HG03175 (cell line): Measurements from ENCODE around the gene GP2.
"Not testable (repeated sequence)": the region's sequence is repeated elsewhere in the genome, so short reads cannot be mapped to it uniquely, and the experiment has no call there.

ENCODE experiments used
- ATAC-seq: cut with Tn5 transposase; IDR thresholded peaks from one replicate; pipeline ENCODE4 v1.9.1; 2021; ENCODE audit warnings: mild to moderate bottlenecking, moderate library complexity; ENCODE audit not compliant: unreplicated experiment

The GP2 gene

GRCh38 chr16:20326321-20326720 lies 992 bp downstream of the GP2 start:
- no peak for ATAC-seq

- no peak for ATAC-seq
Observed at GRCh38 chr16:20325005-20325404, 2.3 kb downstream of the GP2 start.

- no peak for ATAC-seq
Observed at GRCh38 chr16:20323591-20324117, 3.7 kb downstream of the GP2 start.

GRCh38 chr16:20322696-20323095 lies 4.6 kb downstream of the GP2 start:
- no peak for ATAC-seq

- ATAC-seq, result no peak
Observed at GRCh38 chr16:20321671-20322070, 5.6 kb downstream of the GP2 start.

GRCh38 chr16:20321051-20321450 lies 6.3 kb downstream of the GP2 start:
- not testable (repeated sequence) for ATAC-seq

- ATAC-seq, result no peak
Observed at GRCh38 chr16:20320592-20320991, 6.7 kb downstream of the GP2 start.

DNA sequence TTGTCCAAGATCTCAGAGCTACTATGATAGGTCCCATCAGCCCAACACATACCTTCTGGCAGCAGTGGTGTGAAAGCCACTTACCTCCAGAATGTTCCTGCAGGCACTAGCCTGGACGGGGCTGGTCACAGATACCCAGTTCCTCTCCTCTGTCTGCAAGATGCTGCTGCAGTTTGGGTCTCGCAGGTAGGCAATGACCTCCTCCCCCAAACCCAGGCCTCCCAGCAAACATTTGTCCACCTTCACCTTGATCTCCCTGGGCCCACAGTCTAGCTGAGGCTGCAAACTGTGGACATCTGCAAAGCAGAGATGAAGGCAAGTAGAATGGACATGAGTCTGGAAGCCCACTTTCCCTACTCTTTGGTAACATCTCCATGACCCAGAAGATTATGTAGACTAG lies 7.1 kb downstream of the GP2 start:
- ATAC-seq, result no peak

DNA sequence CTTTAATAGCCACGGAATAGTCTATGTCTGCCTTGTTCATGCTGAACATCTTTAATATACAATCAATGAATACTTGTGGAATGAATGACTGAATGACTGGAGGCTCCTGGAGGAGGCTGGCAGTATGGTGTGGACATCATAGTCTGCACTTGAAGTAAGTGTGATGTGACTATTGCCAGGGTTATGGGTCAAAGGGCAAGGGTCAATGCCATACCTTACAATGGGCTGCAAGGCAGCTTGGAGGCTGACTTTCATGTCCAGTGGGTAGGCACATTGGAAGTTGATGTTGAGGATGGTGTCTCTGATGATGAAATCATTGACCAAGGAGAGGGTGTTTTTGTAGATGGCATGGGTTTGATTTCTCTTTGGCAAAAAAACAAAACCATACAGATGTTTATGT lies 7.9 kb downstream of the GP2 start:
- ATAC-seq, result no peak

GRCh38 chr16:20318437-20318836 lies 8.9 kb downstream of the GP2 start:
- no peak for ATAC-seq

DNA sequence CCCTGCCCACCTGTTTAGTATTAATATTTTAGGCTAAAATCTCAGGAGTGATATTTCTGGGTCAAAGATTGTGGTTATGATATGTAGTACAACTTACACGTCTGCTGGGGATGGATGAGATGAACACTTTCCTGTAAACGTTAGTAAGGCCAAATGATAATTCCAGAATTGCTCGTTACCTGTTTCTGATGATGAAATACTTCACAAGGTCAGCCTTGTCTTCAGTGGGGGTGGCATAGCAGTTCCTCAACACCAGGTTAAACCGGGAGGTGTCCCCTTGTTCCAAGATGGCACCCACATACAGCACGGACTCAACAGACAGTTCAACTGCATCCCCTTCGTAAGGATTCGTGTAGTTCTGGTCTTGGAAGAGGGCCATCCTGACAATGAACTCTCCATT lies 9.3 kb downstream of the GP2 start:
- no peak for ATAC-seq

DNA sequence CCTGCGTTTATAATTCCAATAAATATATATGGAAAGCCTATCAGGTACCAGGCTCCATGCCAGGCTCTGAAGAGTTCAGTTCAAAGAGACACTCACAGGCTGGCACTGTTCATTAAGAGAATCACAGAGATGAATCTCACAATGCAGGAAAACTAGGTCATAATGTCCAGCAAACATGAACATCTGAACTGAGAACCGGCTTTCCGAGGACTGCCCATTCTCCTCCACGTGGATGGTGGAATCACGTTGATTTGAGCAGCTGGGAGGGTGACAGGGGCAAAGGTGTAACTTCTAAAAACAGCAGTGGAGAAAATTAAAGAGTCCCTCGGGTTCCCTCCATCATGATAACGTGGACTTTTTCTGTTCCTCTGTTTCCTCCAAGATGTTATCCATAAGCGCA lies 10.2 kb downstream of the GP2 start:
- no peak for ATAC-seq

DNA sequence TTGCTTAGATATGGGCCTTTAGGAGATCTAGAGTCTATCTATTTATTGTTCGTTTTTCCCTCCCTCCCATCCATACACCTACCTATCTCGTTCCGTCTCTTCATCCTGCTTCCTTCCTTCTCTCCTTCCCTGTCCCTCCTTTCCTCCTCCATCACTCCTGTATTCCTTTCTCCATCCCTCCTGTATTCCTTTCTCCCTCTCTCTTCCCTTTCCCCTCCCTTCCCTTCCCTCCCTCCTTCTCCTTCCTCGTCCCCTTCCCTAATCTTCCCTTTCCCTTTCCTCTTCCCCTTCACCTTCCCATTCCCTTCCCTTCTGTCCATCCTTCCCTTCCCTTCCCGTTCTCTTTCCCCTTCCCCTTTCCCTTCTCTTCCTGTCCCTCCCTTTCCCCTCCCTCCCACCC lies 10.6 kb downstream of the GP2 start:
- no peak for ATAC-seq

DNA sequence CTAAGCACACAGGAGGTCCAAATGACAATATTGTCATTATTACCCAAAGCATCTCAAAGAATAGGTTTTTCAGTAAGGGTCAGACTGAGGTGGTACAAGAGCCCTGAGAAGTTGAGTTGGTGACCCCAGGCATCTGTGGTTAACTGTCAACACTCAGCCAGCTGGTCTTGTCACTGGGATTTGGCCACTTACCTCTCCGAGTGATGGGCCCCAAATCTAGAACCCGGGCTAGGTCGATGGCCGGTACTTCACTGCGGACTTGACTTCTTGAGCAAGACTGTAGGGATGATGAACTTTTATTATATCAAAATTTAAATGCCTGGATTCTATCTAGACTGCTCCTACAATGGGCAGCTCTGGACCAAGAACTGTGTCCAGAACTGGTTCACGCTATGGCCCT lies 11.5 kb downstream of the GP2 start:
- no peak for ATAC-seq

DNA sequence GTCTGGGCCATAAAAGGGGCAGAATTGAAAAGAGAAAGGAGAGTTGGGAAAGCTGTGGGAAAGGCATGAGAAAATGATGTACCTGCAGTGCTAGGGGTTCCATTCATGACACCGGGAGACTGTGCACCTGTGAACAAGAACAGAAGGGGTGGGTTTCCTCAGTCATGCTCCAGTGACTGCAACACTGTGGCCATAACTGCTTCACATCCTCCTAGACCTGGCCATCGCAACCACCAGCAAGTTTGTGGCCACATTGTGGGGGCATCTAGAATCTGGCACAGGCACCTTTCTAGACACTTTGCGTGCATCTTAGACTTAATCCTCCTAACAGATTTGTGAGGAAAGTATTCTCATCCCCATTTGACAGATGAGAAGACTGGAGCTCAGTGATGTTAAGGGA lies 12.7 kb downstream of the GP2 start:
- ATAC-seq, result no peak

DNA sequence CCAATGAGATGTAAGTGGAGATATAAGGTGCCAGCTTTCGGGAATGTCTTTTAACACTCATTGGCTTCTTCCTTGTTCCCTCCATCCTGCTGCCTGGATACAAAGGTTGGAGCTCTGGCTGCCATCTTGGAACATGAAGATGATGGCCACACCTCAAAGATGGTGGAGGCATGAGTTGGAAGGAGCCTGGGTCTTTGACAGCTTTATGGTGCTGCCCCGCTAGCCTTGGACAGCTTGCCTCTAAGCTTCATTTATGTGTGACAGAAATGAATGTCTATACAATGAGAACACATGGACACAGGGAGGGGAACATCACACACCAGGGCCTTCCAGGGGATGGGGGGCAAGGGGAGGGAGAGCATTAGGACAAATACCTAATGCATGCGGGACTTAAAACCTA lies 13.6 kb downstream of the GP2 start:
- no peak for ATAC-seq

DNA sequence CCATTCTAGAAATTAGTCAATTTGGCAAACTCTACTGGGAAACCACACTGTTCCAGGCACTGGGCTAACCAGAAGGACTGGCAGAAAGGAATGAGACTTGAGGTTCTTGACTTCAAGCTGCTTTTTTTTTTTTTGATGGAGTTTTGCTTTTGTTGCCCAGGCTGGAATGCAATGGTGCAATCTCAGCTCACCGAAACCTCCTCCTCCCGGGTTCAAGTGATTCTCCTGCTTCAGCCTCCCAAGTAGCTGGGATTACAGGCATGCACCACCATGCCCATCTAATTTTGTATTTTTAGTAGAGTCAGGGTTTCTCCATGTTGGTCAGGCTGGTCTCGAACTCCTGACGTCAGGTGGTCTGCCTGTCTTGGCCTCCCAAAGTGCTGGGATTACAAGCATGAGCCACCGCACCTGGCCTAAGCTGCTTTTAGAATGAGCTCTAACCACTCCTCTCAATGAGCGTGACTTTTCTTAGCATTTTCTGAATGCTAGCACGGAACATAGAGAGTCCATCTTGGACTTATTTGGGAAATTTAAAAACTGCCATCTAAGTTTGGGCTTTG lies 14.7 kb downstream of the GP2 start:
- ATAC-seq, result not testable (repeated sequence)

DNA sequence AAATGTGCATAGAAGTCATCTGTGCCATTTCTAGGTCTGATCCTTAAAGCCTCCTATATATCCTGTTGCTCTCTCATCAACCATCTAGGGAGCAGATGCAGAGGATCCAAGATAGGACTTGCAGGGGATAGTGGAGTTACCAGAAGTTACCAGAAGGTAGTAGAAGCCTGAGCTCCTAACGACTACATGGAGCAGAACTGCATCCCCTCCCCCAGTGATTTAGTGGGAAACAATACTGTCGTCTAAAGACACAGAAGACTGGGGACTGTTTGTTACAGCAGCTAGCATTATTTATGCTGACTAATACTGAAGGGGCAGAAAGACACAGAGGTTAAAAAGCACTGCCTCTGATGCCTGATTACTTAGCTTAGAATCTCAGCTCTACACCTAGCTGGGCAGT lies 15.8 kb downstream of the GP2 start:
- no peak for ATAC-seq

DNA sequence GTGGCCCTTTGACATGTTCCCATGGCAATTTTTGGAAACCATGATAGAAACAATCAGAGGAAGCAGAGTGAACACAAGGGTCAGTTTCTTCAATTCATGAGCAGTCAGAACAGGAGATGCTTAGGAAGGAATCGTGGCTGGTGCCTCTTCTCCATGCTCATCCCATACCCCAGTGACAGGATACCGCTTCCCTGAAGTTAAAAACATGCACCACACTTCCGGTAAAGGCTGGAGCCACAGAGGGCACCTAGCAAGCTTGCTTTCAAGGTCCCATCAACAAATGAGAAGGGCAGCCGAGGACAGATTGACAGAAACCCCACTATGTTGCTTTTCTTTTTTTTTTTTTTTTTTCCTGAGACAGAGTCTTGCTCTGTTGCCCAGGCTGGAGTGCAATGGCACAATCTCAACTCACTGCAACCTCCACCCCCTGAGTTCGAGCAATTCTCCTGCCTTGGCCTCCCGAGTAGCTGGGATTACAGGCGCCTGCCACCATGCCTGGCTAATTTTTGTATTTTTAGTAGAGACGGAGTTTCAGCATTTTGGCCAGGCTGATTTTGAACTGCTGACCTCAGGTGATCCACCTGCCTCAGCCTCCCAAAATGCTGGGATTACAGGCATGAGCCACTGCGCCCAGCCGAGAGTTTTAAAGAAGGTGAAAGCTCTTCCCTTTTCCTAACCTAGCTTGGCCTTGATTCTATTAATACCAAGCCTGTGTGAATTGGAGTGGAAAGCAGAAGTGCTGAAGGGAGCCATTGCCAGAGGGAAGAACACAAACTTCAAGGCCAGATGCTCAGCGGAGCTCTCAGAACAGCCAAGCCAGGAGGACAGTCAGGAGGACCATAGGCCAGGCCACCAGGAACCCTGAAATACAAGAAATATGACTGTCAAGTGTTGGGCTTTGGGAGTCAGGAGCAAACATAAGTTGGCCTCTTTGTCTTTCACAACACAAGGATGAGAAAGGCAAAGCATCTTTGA lies 16.6 kb downstream of the GP2 start:
- ATAC-seq, result no peak

GRCh38 chr16:20309786-20310185 lies 17.5 kb downstream of the GP2 start:
- no peak for ATAC-seq

- no peak for ATAC-seq
Observed at GRCh38 chr16:20308801-20309590, 18.3 kb downstream of the GP2 start.
